ENCODE results near the gene KCTD5. TPM values are rescaled to one million over a fixed set of nuclear protein-coding genes. Genes with fewer than 3 reads are reported as not detected.

The KCTD5 gene
- total RNA-seq, 2 experiments from 2014 or later = 20.6 to 22.6 TPM

GRCh38 chr16:2751577-2752034 is 69.3 kb downstream of the KCTD5 start:
- Histone ChIP-seq H3K27me3 (ENCODE audit: control insufficient read depth in 1 of 2, insufficient read depth in 2 of 2, low read length in 2 of 2) (no peaks in the 10 kb centered on the region), H3K36me3 (ENCODE audit: insufficient read depth, low read length) (peaks cover 11% of the 10 kb centered on the region), H3K9me3 (ENCODE audit: control insufficient read depth in 1 of 2, insufficient read depth in 1 of 2, low read length in 2 of 2) (peaks cover 0 to 12% of the 10 kb centered on the region in 2 experiments), H3K4me1 (ENCODE audit: insufficient read depth, low read length) (peaks cover 53% of the 10 kb centered on the region), H3K27ac (ENCODE audit: low read depth in 1 of 2, low read length in 2 of 2) (peak overlapping the region; percentile 97 to 98), H3K4me3 (ENCODE audit: low read length) (peak overlapping the region; percentile 97)
- Mint-ChIP-seq H3K9me3 (peaks cover 2% of the 10 kb centered on the region), H3K27ac (peak overlapping the region; percentile 100), H3K36me3 (ENCODE audit: low read depth) (peaks cover 40% of the 10 kb centered on the region), H3K4me1 (ENCODE audit: low read depth) (peaks cover 52% of the 10 kb centered on the region), H3K27me3 (no peaks in the 10 kb centered on the region), H3K4me3 (peak overlapping the region; percentile 99)
- POLR2A ChIA-PET = interaction anchor here (0.6 to 5.5 kb wide), 10 partner anchors 11 to 597 kb away, joined by 3 to 88 read pairs (median 4); partner anchors contain the start of genes ELOB, FLYWCH2, KCTD5 and TRAF7
- intact Hi-C loops (cut with DNase I, micrococcal nuclease) = loop anchor here (1.0 to 2.0 kb wide), 4 partner anchors 25 to 78 kb away; partner anchors contain the start of genes ELOB (in 2 of the 2) and KCTD5 (in 1 of the 2)
- CTCF ChIA-PET = interaction anchor here (1.2 kb wide), 1 partner anchor 117 kb away, joined by 3 read pairs; no protein-coding TSS in a partner anchor
- no peak for TF ChIP-seq CTCF (IDR thresholded peaks at IDR 0.05)
- DNase-seq = no peak
- ATAC-seq (ENCODE audit: poor library complexity) = no peak

DNA sequence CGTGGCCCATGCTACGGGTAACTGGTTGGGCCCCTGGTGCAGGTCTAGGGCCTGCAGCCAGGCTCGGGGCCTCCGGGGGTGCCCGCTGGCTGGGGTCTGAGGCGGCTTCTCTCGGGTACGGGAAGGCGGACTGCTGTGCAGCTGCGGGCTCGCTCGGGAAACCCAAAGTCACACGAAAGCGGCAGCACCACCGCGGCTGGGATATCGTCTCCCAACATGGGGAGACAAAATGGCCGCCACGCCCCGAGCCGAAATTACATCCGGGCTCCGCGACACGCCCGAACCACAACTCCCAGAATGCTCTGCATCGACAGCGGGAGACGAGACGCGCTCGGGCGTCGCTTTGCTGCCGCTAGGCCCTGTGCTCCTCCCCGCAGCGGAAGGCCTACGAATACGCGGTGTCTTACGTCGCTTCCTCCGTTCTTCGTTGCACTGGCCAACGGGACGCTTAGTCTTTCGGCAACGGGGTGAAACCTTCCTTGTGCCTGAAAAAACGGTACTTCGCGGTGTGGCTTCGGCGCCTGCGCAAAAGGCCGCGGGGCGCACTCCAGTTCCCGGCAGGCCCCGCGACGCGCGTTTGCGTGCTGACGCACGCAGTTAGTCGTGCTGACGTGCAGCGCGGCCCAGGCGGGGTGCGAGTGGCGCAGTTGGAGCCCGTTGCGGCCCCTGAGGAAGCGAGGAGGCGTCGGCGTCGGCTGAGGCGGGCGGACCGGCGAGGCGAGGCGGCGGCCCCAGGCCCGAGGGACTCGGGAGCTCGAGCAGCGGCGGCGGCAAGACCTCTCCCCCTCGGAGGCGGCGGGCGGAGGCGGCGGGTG is 69.9 kb downstream of the KCTD5 start, which contains the start of gene SRRM2:
TSS of gene SRRM2 (plus strand) at position 604 of the 815 bp plus-strand sequence. CDS start 3,727 bp downstream, outside the sequence.
- H3K36me3 ChIP-seq (ENCODE audit: insufficient read depth, low read length) = peaks cover 17% of the 10 kb centered on the region
- ChIA-PET POLR2A (interaction anchor here (0.7 to 5.5 kb wide), 14 partner anchors 10 to 597 kb away, joined by 3 to 88 read pairs (median 4); partner anchors contain the start of genes ELOB, FLYWCH1, FLYWCH2 and KCTD5), CTCF (interaction anchor here (1.2 kb wide), 1 partner anchor 116 kb away, joined by 3 read pairs; no protein-coding TSS in a partner anchor)
- peak within 1 kb of the TSS; percentile 97 for H3K4me3 ChIP-seq (ENCODE audit: low read length)
- Mint-ChIP-seq H3K4me1 (ENCODE audit: low read depth) (peaks cover 58% of the 10 kb centered on the region), H3K9me3 (peaks cover 2% of the 10 kb centered on the region), H3K4me3 (peak within 1 kb of the TSS; percentile 99), H3K36me3 (ENCODE audit: low read depth) (peaks cover 46% of the 10 kb centered on the region), H3K27me3 (no peaks in the 10 kb centered on the region), H3K27ac (peak within 1 kb of the TSS; percentile 100)
- peak within 1 kb of the TSS; percentile 97 to 98 for H3K27ac ChIP-seq (ENCODE audit: low read depth in 1 of 2, low read length in 2 of 2)
- no peak for TF ChIP-seq CTCF (IDR thresholded peaks at IDR 0.05)
- H3K27me3 ChIP-seq (ENCODE audit: control insufficient read depth in 1 of 2, insufficient read depth in 2 of 2, low read length in 2 of 2) = no peaks in the 10 kb centered on the region
- intact Hi-C loops (cut with DNase I, micrococcal nuclease) = loop anchor here (1.0 to 2.0 kb wide), 4 partner anchors 25 to 79 kb away; partner anchors contain the start of genes ELOB (in 2 of the 2) and KCTD5 (in 1 of the 2)
- DNase-seq = peak; percentile 90 to 98 (median 93)
- ATAC-seq (ENCODE audit: poor library complexity) = peak; percentile 84
- H3K9me3 ChIP-seq (ENCODE audit: control insufficient read depth in 1 of 2, insufficient read depth in 1 of 2, low read length in 2 of 2) = peaks cover 0 to 12% of the 10 kb centered on the region in 2 experiments
- H3K4me1 ChIP-seq (ENCODE audit: insufficient read depth, low read length) = peaks cover 57% of the 10 kb centered on the region
